NCI-H748 (cell line): ENCODE measurements around the gene CACNA1G.

Experiments used
- DNase-seq: peaks from one replicate; lab custom pipeline; 2025; ENCODE audit not compliant: unreplicated experiment; lab: John Stamatoyannopoulos, UW

CACNA1G gene

GRCh38 chr17:50547035-50547735, 13.3 kb upstream of the CACNA1G start, which contains the start of gene SPATA20:
Gene SPATA20, plus strand, starts transcription at chr17:50547174. Its CDS starts 35 bp downstream, at chr17:50547209.
- peak; percentile 91 for DNase-seq

GRCh38 chr17:50547736-50548083, 12.8 kb upstream of the CACNA1G start:
- no peak for DNase-seq

GRCh38 chr17:50548831-50549230, 11.7 kb upstream of the CACNA1G start:
- no peak for DNase-seq

GRCh38 chr17:50549256-50549941, 11.1 kb upstream of the CACNA1G start:
- no peak for DNase-seq

GRCh38 chr17:50549969-50550368, 10.5 kb upstream of the CACNA1G start:
- no peak for DNase-seq

GRCh38 chr17:50550661-50551432, 9.7 kb upstream of the CACNA1G start:
- peak; percentile 68 for DNase-seq

- DNase-seq = no peak
Observed at GRCh38 chr17:50551433-50551815, 9.1 kb upstream of the CACNA1G start.

- no peak for DNase-seq
Observed at GRCh38 chr17:50551884-50552283, 8.6 kb upstream of the CACNA1G start.

GRCh38 chr17:50554201-50554600, 6.3 kb upstream of the CACNA1G start:
- DNase-seq = no peak

GRCh38 chr17:50556803-50557202, 3.7 kb upstream of the CACNA1G start:
- peak; percentile 52 for DNase-seq

GRCh38 chr17:50557630-50558029, 2.9 kb upstream of the CACNA1G start:
- DNase-seq = no peak

- no peak for DNase-seq
Observed at GRCh38 chr17:50558091-50558490, 2.4 kb upstream of the CACNA1G start.

- no peak for DNase-seq
Observed at GRCh38 chr17:50558581-50558940, 2.0 kb upstream of the CACNA1G start.

- no peak for DNase-seq
Observed at GRCh38 chr17:50558941-50559614, 1.4 kb upstream of the CACNA1G start.

- peak; percentile 56 for DNase-seq
Observed at GRCh38 chr17:50559674-50560184, 786 bp upstream of the CACNA1G start.

GRCh38 chr17:50560931-50561745, 623 bp downstream of the CACNA1G start:
- DNase-seq = peak; percentile 39

- no peak for DNase-seq
Observed at GRCh38 chr17:50561746-50562141, 1.2 kb downstream of the CACNA1G start.

- DNase-seq = no peak
Observed at GRCh38 chr17:50562242-50563091, 2.0 kb downstream of the CACNA1G start.

GRCh38 chr17:50563092-50563511, 2.6 kb downstream of the CACNA1G start:
- DNase-seq = no peak
